A549 (cell line): ENCODE results near the gene FCRL4. TPM values are rescaled to one million over a fixed set of nuclear protein-coding genes. Genes with fewer than 3 reads are reported as not detected.

Experiments
- ATAC-seq, 2 experiments: fragments of 200-7000 bp in 1 of 2; fragments of >200 bp in 1 of 2; cut with Nextera tagmentation in 1 of 2; cut with Tn5 transposase in 1 of 2; 3 replicates each; pipeline versions ENCODE4 v1.8.0 to v1.9.1; 2018 to 2020; ENCODE audit warnings: mild to moderate bottlenecking in 1 of 2, moderate library complexity in 1 of 2
- CTCF ChIA-PET: fragments of 300-600 bp; sonication (Branson Sonifier 250); formaldehyde crosslinking; extraction: SDS; loops from one replicate; lab custom pipeline; 2021; ENCODE audit warnings: antibody characterized with exemption, inconsistent platforms; lab: Yijun Ruan, JAX
- POLR2A ChIA-PET: fragments of 350-600 bp; formaldehyde crosslinking; extraction: SDS; loops from one replicate; lab custom pipeline; 2021; ENCODE audit warnings: antibody characterized with exemption, inconsistent platforms; lab: Yijun Ruan, JAX
- DNase-seq, 2 experiments: peaks; one replicate each; pipeline versions ENCODE4 v3.0.0 to v3.0.0-alpha.2; 2011 to 2016; ENCODE audit warnings: low read depth in 1 of 2, low spot score in 1 of 2
- FAIRE-seq: peaks from 2 replicates; lab custom pipeline; 2011; peaks lifted over from hg19 to GRCh38; lab: Jason Lieb, UNC
- H3K27ac ChIP-seq, 2 experiments: fragments of >200 bp; sonication (Bioruptor Twin); formaldehyde crosslinking; 3 replicates each; pipeline ENCODE4 v1.5.1; 2016 to 2017
- H3K4me1 ChIP-seq: fragments of >200 bp; sonication (Bioruptor Twin); formaldehyde crosslinking; 3 replicates; pipeline ENCODE4 v1.6.1; 2016
- H3K4me2 ChIP-seq: fragments of >200 bp; sonication (Bioruptor Twin); formaldehyde crosslinking; 3 replicates; pipeline ENCODE4 v1.6.1; 2016
- H3K4me3 ChIP-seq: fragments of >200 bp; sonication (Bioruptor Twin); formaldehyde crosslinking; 3 replicates; pipeline ENCODE4 v1.5.1; 2016
- H3K9me3 ChIP-seq: fragments of >200 bp; sonication (Bioruptor Twin); formaldehyde crosslinking; 3 replicates; pipeline ENCODE4 v1.6.1; 2016
- BHLHE40 ChIP-seq: IDR thresholded peaks from 2 replicates; pipeline ENCODE4 v1.6.1; 2012; ENCODE audit warnings: low read depth, low read length, inconsistent platforms
- CBX2 ChIP-seq: fragments of 200-600 bp; sonication (generic); IDR thresholded peaks from 2 replicates; pipeline ENCODE4 v1.6.1; 2016; ENCODE audit warnings: low read depth, mild to moderate bottlenecking, borderline replicate concordance
- CBX8 ChIP-seq: fragments of 200-600 bp; sonication (generic); IDR thresholded peaks from 2 replicates; pipeline ENCODE4 v1.6.1; 2016
- CTCF ChIP-seq: fragments of >200 bp; sonication (Bioruptor Twin); formaldehyde crosslinking; IDR thresholded peaks from 3 replicates; pipeline ENCODE4 v1.5.1; 2016
- EHF ChIP-seq: fragments of 250-450 bp; sonication (Bioruptor Pico); IDR thresholded peaks from 2 replicates; pipeline ENCODE4 v1.5.0; 2020; ENCODE audit warnings: mild to moderate bottlenecking
- EHMT2 ChIP-seq: fragments of 200-600 bp; sonication (generic); IDR thresholded peaks from 2 replicates; pipeline ENCODE4 v1.6.1; 2016; ENCODE audit warnings: antibody characterized with exemption, low read depth, mild to moderate bottlenecking, moderate library complexity
- ELK1 ChIP-seq: fragments of 150-350 bp; IDR thresholded peaks from 2 replicates; pipeline ENCODE4 v1.6.1; 2014; ENCODE audit warnings: low read depth, mild to moderate bottlenecking, low read length
- EP300 ChIP-seq, 2 experiments: fragments of >200 bp; sonication (Bioruptor Twin); formaldehyde crosslinking; IDR thresholded peaks; 2 replicates in 1 of 2; 3 replicates in 1 of 2; pipeline ENCODE4 v1.6.1; 2016 to 2017
- FOSL2 ChIP-seq, 2 experiments: fragments of 450-650 bp in 1 of 2; fragments of >200 bp in 1 of 2; sonication (Bioruptor Twin) in 1 of 2; formaldehyde crosslinking; IDR thresholded peaks; 2 replicates each; pipeline versions ENCODE4 v1.5.0 to v1.6.1; 2016 to 2020; ENCODE audit warnings: mild to moderate bottlenecking in 1 of 2, moderate library complexity in 1 of 2
- FOXS1 ChIP-seq: fragments of 250-450 bp; sonication (Bioruptor Pico); IDR thresholded peaks from 2 replicates; pipeline ENCODE4 v1.5.0; 2020; ENCODE audit warnings: mild to moderate bottlenecking, moderate library complexity
- HMGXB4 ChIP-seq: fragments of 250-450 bp; sonication (Bioruptor Pico); IDR thresholded peaks from 2 replicates; pipeline ENCODE4 v1.5.0; 2021; ENCODE audit warnings: mild to moderate bottlenecking, moderate library complexity, borderline replicate concordance
- HOXA7 ChIP-seq: fragments of 250-450 bp; sonication (Bioruptor Pico); IDR thresholded peaks from 2 replicates; pipeline ENCODE4 v1.5.0; 2020; ENCODE audit warnings: mild to moderate bottlenecking, moderate library complexity
- HOXB5 ChIP-seq: fragments of 250-450 bp; sonication (Bioruptor Pico); IDR thresholded peaks from 2 replicates; pipeline ENCODE4 v1.5.0; 2020; ENCODE audit warnings: mild to moderate bottlenecking, moderate library complexity
- MAFK ChIP-seq: fragments of 450-650 bp; IDR thresholded peaks from 2 replicates; pipeline ENCODE4 v1.6.1; 2014; ENCODE audit not compliant: partially characterized antibody
- NPAS2 ChIP-seq: fragments of 250-450 bp; sonication (Bioruptor Pico); IDR thresholded peaks from 2 replicates; pipeline ENCODE4 v1.8.0; 2022; ENCODE audit warnings: mild to moderate bottlenecking, moderate library complexity, borderline replicate concordance
- REST ChIP-seq: fragments of 200-600 bp; sonication (generic); IDR thresholded peaks from 2 replicates; pipeline ENCODE4 v1.6.1; 2016; ENCODE audit warnings: antibody characterized with exemption, mild to moderate bottlenecking, moderate library complexity
- RNF2 ChIP-seq: fragments of 200-600 bp; sonication (generic); IDR thresholded peaks from 2 replicates; pipeline ENCODE4 v1.6.1; 2016; ENCODE audit warnings: low read depth, mild to moderate bottlenecking, antibody characterized with exemption, moderate library complexity, borderline replicate concordance
- ZC3H11A ChIP-seq: fragments of 450-650 bp; IDR thresholded peaks from 2 replicates; pipeline ENCODE4 v1.6.1; 2014; ENCODE audit warnings: antibody characterized with exemption, mild to moderate bottlenecking
- WGBS: methylation state at CpG from one replicate; pipeline ENCODE4 v1.1.6; 2017; ENCODE audit errors: missing lambda C conversion rate; 5-methylcytosine and 5-hydroxymethylcytosine counted together
- polyA plus RNA-seq, 4 experiments: library from polyadenylated mRNA; depleted of rRNA in 3 of 4; stranded (reverse); fragments of >200 nt; fragmentation: RNase III in 1 of 4; extraction: RNeasy Plus Mini Kit Qiagen cat#74134 plus additional on column Dnase treatment in 1 of 4; gene quantifications; 2 replicates in 3 of 4; 3 replicates in 1 of 4; pipeline ENCODE4 v1.2.3, GENCODE V29; 2011 to 2017
- TF ChIP-seq, protein P1 (sequence below): IDR thresholded peaks from 2 replicates; pipeline ENCODE4 v1.6.1; 2012
- TF ChIP-seq, protein P2 (sequence below): IDR thresholded peaks from 2 replicates; pipeline ENCODE4 v1.6.1; 2012

The FCRL4 gene
- polyA plus RNA-seq, 2 of the 4 experiments (the other 2 are of a cell fraction): not detected

DNA sequence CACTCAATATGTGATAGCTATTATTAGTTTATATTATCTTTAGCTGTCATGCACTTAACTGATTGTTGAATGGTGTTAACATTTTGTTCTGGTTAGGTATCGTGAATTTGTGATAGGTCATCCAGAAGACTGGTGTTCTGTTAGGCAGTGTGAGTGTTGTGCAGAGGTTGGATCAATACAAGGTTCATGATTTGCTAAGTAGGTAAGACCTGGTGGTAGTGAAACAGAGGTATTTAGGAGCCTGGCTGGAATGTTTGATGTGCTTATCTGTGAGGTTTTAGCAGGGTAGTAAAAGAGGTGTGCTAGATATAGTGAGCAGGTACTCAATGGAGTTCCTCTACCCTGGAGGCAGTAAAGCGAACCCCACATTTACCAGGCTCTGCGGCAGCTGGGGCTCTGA lies 20.3 kb upstream of the FCRL4 start:
- Histone ChIP-seq H3K4me1 (no peaks in the 10 kb centered on the region), H3K4me2 (no peak overlapping the region)
- WGBS: 36% methylated on average over 3 of the region's 3 CpGs
- no peak for DNase-seq
- no peak for TF ChIP-seq HMGXB4 (CRISPR knock-in tag)
- TF ChIP-seq CTCF: no peak
- no peak for TF ChIP-seq EHF (CRISPR knock-in tag)
- TF ChIP-seq HOXA7: no peak
- no peak for TF ChIP-seq FOXS1
- TF ChIP-seq, all 56 proteins: peak for 0
- ChIA-PET CTCF (no interaction called here), POLR2A (no interaction called here)
- ATAC-seq (no peak), FAIRE-seq (no peak)
- no peaks in the 10 kb centered on the region for H3K9me3 ChIP-seq
- no peak overlapping the region for H3K4me3 ChIP-seq
- no peak overlapping the region for H3K27ac ChIP-seq

GRCh38 chr1:157600236-157600635 lies 2.4 kb upstream of the FCRL4 start:
- TF ChIP-seq MAFK (no peak), ELK1 (no peak), CBX8 (no peak), ZC3H11A (no peak), NPAS2 (CRISPR knock-in tag) (no peak), FOSL2 (IDR thresholded peaks at IDR 0.05) (no peak), FOSL2 (CRISPR knock-in tag; IDR thresholded peaks at IDR 0.05) (no peak), REST (no peak), BHLHE40 (no peak), EHMT2 (no peak), EP300 (IDR thresholded peaks at IDR 0.05) (no peak), HOXB5 (CRISPR knock-in tag) (no peak), RNF2 (no peak), FOXS1 (no peak), CBX2 (no peak), HMGXB4 (CRISPR knock-in tag) (no peak)
- TF ChIP-seq, protein P1, sequence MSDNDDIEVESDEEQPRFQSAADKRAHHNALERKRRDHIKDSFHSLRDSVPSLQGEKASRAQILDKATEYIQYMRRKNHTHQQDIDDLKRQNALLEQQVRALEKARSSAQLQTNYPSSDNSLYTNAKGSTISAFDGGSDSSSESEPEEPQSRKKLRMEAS: no peak
- TF ChIP-seq, protein P2, sequence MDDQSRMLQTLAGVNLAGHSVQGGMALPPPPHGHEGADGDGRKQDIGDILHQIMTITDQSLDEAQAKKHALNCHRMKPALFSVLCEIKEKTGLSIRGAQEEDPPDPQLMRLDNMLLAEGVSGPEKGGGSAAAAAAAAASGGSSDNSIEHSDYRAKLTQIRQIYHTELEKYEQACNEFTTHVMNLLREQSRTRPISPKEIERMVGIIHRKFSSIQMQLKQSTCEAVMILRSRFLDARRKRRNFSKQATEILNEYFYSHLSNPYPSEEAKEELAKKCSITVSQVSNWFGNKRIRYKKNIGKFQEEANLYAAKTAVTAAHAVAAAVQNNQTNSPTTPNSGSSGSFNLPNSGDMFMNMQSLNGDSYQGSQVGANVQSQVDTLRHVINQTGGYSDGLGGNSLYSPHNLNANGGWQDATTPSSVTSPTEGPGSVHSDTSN: no peak
- H3K27ac ChIP-seq: no peak overlapping the region
- CTCF ChIA-PET: interaction anchor here (1.6 kb wide), 1 partner anchor 20 kb away, joined by 5 read pairs; no protein-coding TSS in a partner anchor
- H3K4me3 ChIP-seq: no peak overlapping the region
- H3K4me1 ChIP-seq: no peaks in the 10 kb centered on the region
- H3K4me2 ChIP-seq: no peak overlapping the region
- FAIRE-seq (no peak), DNase-seq (no peak), ATAC-seq (no peak)
- 4% methylated on average over 1 of the region's 1 CpG for WGBS
- POLR2A ChIA-PET: no interaction called here
- H3K9me3 ChIP-seq: no peaks in the 10 kb centered on the region
